Upper lobe of left lung (tissue), 4 donors: ENCODE results near the gene GHRH.

Experiments used
- CTCF ChIP-seq, 6 experiments: fragments of 450-650 bp in 4 of 6; fragments of 200-600 bp in 2 of 6; sonication (generic) in 2 of 6; IDR thresholded peaks; one replicate each; pipeline ENCODE4 v1.5.1; 2016 to 2019; ENCODE audit warnings: antibody characterized with exemption in 6 of 6
- EP300 ChIP-seq, 4 donors: sonication (generic); formaldehyde crosslinking; IDR thresholded peaks; one replicate each; pipeline ENCODE4 v1.5.1; 2017; ENCODE audit warnings: antibody characterized with exemption in 4 of 4, control low read depth in 2 of 4

- TF ChIP-seq CTCF (IDR thresholded peaks at IDR 0.05) (no peak), EP300 (IDR thresholded peaks at IDR 0.05) (no peak)
Measured at GRCh38 chr20:37274851-37275524, 13.4 kb upstream of the GHRH start.
